Dedifferentiated amniotic fluid mesenchymal stem cell (primary cell): ENCODE measurements around the gene ZNF711.
"Not testable (repeated sequence)": the region's sequence is repeated elsewhere in the genome, so short reads cannot be mapped to it uniquely, and the experiment has no call there.

Source experiments
- DNase-seq: peaks from one replicate; pipeline ENCODE4 v3.0.0-alpha.2; 2016; ENCODE audit errors: extremely low spot score

The ZNF711 gene

GRCh38 chrX:85243761-85244449, at the start of gene ZNF711, which contains the start of gene SATL1:
ZNF711 (plus strand) TSS chrX:85243991; CDS start chrX:85247573, 3,582 bp downstream.
SATL1 (minus strand) TSS chrX:85243779; CDS start chrX:85108968, 134,811 bp downstream.
- no peak for DNase-seq

- DNase-seq, result no peak
These were observed 47.5 kb upstream of the ZNF711 start for GRCh38 chrX:85196319-85196718.

- DNase-seq, result no peak
These were observed 40.3 kb upstream of the ZNF711 start for GRCh38 chrX:85203461-85203970.

GRCh38 chrX:85213792-85214530, 29.8 kb upstream of the ZNF711 start:
- no peak for DNase-seq

GRCh38 chrX:85215946-85216345, 27.8 kb upstream of the ZNF711 start:
- no peak for DNase-seq

- no peak for DNase-seq
These were observed 22.4 kb upstream of the ZNF711 start for GRCh38 chrX:85221361-85221760.

- DNase-seq, result no peak
These were observed 20.4 kb upstream of the ZNF711 start for GRCh38 chrX:85223359-85223758.

- DNase-seq, result no peak
These were observed 636 bp upstream of the ZNF711 start for GRCh38 chrX:85243155-85243554.

GRCh38 chrX:85244450-85245211, 840 bp downstream of the ZNF711 start:
- no peak for DNase-seq

- not testable (repeated sequence) for DNase-seq
These were observed 41.5 kb downstream of the ZNF711 start for GRCh38 chrX:85285286-85285685.

- no peak for DNase-seq
These were observed 45.4 kb downstream of the ZNF711 start for GRCh38 chrX:85288992-85289723.

- DNase-seq, result no peak
These were observed 59.8 kb downstream of the ZNF711 start for GRCh38 chrX:85303544-85303943.

- DNase-seq, result no peak
These were observed 65.9 kb downstream of the ZNF711 start for GRCh38 chrX:85309717-85310116.

- DNase-seq, result not testable (repeated sequence)
These were observed 67.6 kb downstream of the ZNF711 start for GRCh38 chrX:85311348-85311747.
